Activated T-helper 17 cell treated with anti-CD3 and anti-CD28 coated beads, Interleukin-2, amount 50 U/mL, for 72 hours (primary cell): ENCODE data around the gene MCF2L. TPM values are rescaled to one million over a fixed set of nuclear protein-coding genes. Genes with fewer than 3 reads are reported as not detected.

Source experiments
- ATAC-seq: fragments of 150-1000 bp; cut with Tn5 transposase; replicated peaks from 2 replicates; pipeline ENCODE4 v1.10.0; 2021; ENCODE audit warnings: mild to moderate bottlenecking, moderate library complexity
- H3K27ac Mint-ChIP-seq: one replicate; pipeline ENCODE4 v1.8.0; 2022; ENCODE audit warnings: mixed read lengths
- H3K27me3 Mint-ChIP-seq: one replicate; pipeline ENCODE4 v1.8.0; 2022; ENCODE audit warnings: mixed read lengths
- H3K36me3 Mint-ChIP-seq: one replicate; pipeline ENCODE4 v1.8.0; 2022; ENCODE audit warnings: low read depth, mild to moderate bottlenecking, mixed read lengths
- H3K4me1 Mint-ChIP-seq: one replicate; pipeline ENCODE4 v1.8.0; 2022; ENCODE audit warnings: mixed read lengths
- H3K4me3 Mint-ChIP-seq: one replicate; pipeline ENCODE4 v1.8.0; 2022; ENCODE audit warnings: mild to moderate bottlenecking, mixed read lengths
- H3K9me3 Mint-ChIP-seq: one replicate; pipeline ENCODE4 v1.8.0; 2022; ENCODE audit warnings: mixed read lengths
- total RNA-seq, 2 donors: library from RNA; stranded (reverse); gene quantifications; one replicate each; pipeline ENCODE4 v1.2.3, GENCODE V29; 2022

Gene MCF2L
- total RNA-seq, 2 donors from 2014 or later = 2.0 to 3.0 TPM

DNA sequence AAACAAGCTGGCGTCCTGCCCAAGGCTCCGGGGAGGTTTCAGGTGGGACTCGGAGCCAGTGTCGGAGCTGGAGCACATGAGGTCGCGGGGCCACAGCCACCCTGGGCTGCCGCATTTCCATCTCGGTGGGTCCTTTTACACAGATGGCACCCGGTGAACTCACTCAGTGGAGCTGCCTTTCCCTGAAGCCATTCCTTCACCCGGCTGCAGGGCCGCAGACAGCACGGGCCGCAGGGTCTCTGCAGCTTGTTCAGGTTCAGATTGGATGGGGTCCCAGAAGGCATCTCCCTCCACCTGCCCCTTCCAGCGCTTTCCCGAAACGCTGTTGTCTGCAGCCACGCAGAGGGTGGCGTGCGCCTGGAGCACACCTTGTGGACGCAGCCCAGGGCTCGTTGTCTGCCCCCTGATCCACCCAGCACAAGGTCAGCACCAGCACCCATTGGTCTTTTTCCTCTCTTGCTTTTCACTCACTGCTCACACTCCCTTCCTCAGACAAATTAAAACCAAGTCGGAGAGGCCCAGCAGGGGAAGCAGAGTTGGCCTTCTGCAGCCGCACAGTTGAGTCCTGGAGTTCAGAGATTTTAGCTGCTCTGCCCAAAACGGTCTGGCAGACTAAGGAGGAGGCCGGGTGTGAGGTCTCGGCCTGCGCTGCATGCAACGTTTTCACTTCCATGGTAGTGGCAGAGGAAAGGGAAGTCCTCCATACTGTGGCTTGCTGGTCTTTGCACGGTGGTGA, 18.1 kb downstream of the MCF2L start:
- H3K4me3 Mint-ChIP-seq = no peak overlapping the region
- H3K27me3 Mint-ChIP-seq = no peaks in the 10 kb centered on the region
- H3K36me3 Mint-ChIP-seq = no peaks in the 10 kb centered on the region
- no peaks in the 10 kb centered on the region for H3K9me3 Mint-ChIP-seq
- H3K27ac Mint-ChIP-seq = no peak overlapping the region
- ATAC-seq = no peak
- no peaks in the 10 kb centered on the region for H3K4me1 Mint-ChIP-seq

DNA sequence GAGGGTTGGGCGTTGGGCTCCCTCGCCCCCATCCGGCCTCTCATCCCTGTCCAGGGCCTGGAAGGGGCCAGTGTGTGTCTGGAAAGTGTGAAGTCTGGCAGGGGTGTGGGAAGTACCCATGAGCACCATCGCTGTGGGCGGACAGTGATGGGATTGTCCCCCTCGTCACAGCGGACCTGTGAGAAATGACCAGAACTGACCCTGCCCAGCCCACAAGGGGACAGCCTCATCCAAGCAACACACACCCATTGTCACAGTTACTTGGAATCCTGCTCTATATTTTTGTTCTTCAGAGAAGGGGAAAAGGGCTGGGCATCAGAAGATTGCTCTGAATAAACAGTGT, 18.6 kb downstream of the MCF2L start:
- ATAC-seq = no peak
- no peaks in the 10 kb centered on the region for H3K9me3 Mint-ChIP-seq

DNA sequence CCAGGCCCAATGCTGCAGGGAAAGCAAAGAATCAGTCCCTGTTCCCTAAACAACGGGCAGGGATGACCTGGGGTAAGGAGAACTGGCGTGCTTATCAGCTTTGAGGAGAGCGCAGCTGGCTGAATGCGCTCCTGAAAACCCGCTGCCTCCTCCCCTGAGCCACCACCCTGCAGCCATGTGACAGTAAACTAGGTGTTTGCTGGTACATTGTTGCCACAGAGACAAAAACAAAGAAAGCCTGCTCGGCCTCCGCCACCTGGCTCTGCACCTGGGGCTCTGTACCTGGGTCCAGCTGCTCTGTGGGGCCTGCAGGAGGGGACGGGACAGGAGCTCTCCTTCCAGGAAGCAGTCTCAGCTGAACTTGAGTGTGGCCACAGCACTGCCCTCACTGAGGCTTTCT, 21.8 kb downstream of the MCF2L start:
- no peak overlapping the region for H3K4me3 Mint-ChIP-seq
- H3K9me3 Mint-ChIP-seq = no peaks in the 10 kb centered on the region
- no peak for ATAC-seq
- H3K27ac Mint-ChIP-seq = no peak overlapping the region
- no peaks in the 10 kb centered on the region for H3K27me3 Mint-ChIP-seq
- H3K4me1 Mint-ChIP-seq = no peaks in the 10 kb centered on the region
- no peaks in the 10 kb centered on the region for H3K36me3 Mint-ChIP-seq

More for the DNA sequence above, 18.6 kb downstream of the MCF2L start:
- no peaks in the 10 kb centered on the region for H3K27me3 Mint-ChIP-seq
- H3K27ac Mint-ChIP-seq = no peak overlapping the region
- no peaks in the 10 kb centered on the region for H3K4me1 Mint-ChIP-seq
- H3K4me3 Mint-ChIP-seq = no peak overlapping the region
- H3K36me3 Mint-ChIP-seq = no peaks in the 10 kb centered on the region

DNA sequence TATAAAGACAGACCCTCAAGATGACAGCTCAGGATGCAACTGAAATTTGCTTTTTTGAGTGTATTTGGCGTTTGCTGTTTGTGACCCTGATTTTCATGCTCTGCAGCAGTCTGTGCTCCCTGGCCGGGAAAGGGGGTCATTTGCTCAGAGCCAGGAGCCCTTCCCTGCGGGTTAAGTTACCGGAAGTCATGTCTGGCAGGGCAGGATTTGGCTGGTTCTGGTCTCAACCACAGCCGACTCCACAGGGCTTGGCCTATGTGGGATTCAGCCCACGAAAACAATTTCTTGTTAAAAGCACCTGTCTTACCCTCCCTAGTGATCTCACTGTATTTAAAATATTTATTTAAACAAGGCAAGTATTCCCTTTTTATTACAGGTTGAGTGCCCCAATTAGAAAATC, 22.6 kb downstream of the MCF2L start:
- Mint-ChIP-seq H3K9me3 (no peaks in the 10 kb centered on the region), H3K4me1 (no peaks in the 10 kb centered on the region), H3K27ac (no peak overlapping the region), H3K36me3 (no peaks in the 10 kb centered on the region), H3K27me3 (no peaks in the 10 kb centered on the region), H3K4me3 (no peak overlapping the region)
- ATAC-seq = no peak

DNA sequence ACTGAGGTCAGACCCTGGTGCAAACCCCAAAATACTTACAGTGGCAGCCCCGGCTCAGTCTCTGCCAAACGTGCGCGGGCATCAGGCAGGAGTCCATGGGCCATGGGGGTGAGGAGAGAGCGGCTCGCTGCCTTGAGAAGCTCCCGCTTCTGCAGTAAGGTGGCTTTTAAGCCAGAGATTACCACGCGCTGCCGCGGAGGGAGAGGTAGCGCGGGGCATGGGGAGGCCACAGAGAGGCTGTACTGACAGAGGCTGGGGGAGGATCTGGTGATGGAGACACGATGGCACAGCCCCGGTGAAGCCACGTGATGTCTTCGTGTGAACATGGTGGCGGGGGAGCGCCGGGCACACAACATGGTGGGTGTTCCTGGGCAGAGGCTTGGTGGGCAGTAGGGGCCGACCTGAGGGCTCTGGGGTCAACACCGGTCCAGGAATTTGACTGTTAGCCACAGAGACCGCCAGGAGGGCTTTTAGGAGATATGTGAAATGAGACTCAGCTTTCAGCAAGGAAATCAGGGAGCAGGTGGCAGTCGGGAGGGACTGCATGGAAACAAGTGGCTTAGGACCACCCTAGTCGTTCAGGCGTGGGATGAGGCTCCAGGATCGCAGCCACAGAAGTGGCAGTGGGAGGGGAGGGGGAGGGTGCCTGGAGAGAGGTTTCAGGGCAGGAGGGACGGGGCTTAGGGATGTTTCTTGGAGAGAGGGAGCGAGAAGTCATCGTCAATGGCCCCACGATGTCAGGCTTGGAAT, 24.1 kb downstream of the MCF2L start:
- no peak overlapping the region for H3K4me3 Mint-ChIP-seq
- no peaks in the 10 kb centered on the region for H3K4me1 Mint-ChIP-seq
- no peaks in the 10 kb centered on the region for H3K9me3 Mint-ChIP-seq
- no peak overlapping the region for H3K27ac Mint-ChIP-seq
- no peaks in the 10 kb centered on the region for H3K36me3 Mint-ChIP-seq
- no peaks in the 10 kb centered on the region for H3K27me3 Mint-ChIP-seq
- ATAC-seq = no peak

DNA sequence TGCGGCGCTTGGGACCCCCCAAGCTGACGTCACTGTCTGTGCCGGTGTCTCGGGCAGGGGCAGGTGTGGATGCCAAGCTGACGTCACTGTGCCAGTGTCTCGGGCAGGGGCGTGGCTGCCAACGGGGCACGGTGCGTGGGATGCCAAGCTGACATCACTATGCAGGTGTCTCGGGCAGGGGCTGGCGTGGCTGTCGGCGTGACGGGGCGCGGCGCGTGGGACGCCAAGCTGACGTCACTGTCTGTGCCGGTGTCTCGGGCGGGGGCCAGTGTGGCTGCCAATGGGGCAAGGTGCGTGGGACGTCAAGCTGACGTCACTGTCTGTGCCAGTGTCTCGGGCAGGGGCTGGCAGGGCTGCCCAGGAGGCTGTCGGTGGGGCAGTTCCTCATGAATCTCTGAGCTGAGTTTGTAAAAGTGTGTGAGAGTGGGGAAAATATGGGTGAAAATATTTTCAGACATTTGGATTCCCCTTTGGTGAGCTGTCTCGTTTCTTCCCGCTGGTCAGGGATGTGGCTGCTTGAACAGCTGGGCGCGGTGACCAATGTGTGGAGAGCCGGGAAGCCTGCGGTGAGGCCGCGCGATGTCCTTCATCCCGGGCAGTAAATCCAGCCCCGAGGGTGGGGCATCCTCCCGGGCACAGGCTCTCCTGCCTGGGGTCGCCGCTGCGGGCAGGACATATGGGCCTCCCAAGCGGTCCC, 25.2 kb downstream of the MCF2L start:
- no peak for ATAC-seq
- H3K4me3 Mint-ChIP-seq = no peak overlapping the region
- H3K27ac Mint-ChIP-seq = no peak overlapping the region
- no peaks in the 10 kb centered on the region for H3K4me1 Mint-ChIP-seq
- no peaks in the 10 kb centered on the region for H3K36me3 Mint-ChIP-seq
- H3K9me3 Mint-ChIP-seq = no peaks in the 10 kb centered on the region
- no peaks in the 10 kb centered on the region for H3K27me3 Mint-ChIP-seq

DNA sequence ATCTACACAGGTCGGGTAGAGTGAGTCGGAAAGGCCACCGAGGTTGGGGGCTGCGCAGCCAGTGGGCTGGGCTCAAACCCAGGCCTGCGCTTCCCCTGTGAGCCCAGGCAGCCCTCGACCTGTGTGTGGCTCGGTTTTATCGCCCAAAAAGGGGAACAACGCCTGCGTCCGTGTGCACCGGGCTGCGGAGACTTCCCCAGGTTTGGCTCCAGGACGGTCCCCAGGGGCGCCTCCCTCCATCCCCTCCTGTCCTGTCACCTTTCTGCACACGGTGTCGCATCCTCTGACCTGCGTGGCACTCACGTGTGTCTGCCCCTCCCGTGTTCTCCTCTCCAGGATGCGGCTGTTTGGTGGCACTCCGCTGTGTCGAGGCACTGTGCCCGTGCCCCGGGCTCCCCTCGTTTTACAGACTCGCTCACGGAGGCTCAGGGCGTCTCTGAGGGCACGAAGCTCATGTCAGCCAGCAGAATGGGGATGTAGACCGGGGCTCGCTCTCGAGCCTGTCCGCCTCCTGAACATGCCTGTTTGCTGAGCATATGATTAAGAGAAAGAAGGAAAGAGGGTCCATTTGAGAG, 25.9 kb downstream of the MCF2L start:
- no peaks in the 10 kb centered on the region for H3K9me3 Mint-ChIP-seq
- no peak for ATAC-seq
- no peak overlapping the region for H3K27ac Mint-ChIP-seq
- no peaks in the 10 kb centered on the region for H3K27me3 Mint-ChIP-seq
- no peak overlapping the region for H3K4me3 Mint-ChIP-seq
- no peaks in the 10 kb centered on the region for H3K36me3 Mint-ChIP-seq
- no peaks in the 10 kb centered on the region for H3K4me1 Mint-ChIP-seq

DNA sequence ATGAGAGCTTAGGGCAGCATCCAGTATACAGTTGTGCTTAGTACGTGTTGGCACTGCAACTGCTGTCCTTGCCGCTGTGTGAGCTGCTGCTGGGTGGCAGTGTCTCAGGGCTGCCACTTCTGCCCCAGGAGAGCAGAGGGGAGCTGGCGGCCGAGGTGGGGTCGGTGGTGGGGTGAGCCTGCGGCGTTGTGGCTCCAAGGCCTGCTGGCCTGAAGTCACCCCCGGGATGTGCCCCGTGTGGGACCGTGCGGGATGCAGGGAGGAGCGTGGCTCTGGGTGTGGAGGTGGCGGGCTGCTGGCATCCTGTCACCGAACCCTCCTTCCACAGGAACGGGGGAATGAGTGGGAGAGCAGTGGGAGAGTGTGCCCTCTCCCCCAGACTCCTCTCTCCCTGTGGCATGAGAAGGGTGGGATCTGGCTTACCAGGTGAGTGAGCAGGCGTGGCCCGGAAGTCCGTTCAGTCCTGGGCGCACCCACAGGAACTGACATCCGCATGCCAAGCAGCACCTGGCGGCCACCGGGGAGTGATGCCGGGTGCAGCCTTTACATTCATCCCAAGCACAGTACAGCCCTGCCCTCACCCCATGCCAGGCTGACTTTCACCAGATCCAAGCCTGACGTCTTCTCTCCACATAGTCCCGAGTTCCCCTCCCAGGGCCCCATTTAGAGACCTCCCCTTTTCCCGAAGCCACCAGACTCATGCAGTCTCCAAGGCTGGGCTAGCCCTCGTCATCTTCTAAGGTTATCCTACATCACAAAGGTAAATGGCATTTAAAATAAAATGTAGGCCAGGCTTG, 26.6 kb downstream of the MCF2L start:
- H3K4me3 Mint-ChIP-seq = no peak overlapping the region
- H3K4me1 Mint-ChIP-seq = no peaks in the 10 kb centered on the region
- no peaks in the 10 kb centered on the region for H3K36me3 Mint-ChIP-seq
- H3K9me3 Mint-ChIP-seq = no peaks in the 10 kb centered on the region
- no peak overlapping the region for H3K27ac Mint-ChIP-seq
- no peaks in the 10 kb centered on the region for H3K27me3 Mint-ChIP-seq
- no peak for ATAC-seq

DNA sequence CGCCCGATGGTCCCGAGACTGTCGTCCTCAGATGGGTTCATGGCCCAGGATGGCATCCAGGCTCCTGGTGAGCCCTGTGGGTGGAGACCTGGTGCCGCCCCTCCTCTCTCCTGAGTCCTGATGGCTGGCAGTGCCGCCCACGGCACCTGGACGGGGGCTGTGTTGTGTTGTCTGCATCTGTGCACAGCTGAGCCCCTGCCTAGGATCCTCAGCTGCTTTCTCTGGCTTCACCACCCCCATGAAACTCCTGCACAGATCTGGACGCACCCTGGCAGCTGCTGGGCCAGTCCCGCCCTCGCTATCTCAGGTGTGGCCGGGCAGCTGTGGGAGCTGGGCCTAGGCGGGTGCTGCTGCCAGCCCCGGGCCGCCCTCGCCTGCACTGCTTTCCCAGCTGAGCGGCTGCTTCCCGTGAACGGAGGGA, 27.7 kb downstream of the MCF2L start:
- ATAC-seq = no peak
- no peak overlapping the region for H3K27ac Mint-ChIP-seq
- H3K27me3 Mint-ChIP-seq = no peaks in the 10 kb centered on the region
- no peak overlapping the region for H3K4me3 Mint-ChIP-seq
- H3K36me3 Mint-ChIP-seq = no peaks in the 10 kb centered on the region
- no peaks in the 10 kb centered on the region for H3K9me3 Mint-ChIP-seq
- no peaks in the 10 kb centered on the region for H3K4me1 Mint-ChIP-seq

DNA sequence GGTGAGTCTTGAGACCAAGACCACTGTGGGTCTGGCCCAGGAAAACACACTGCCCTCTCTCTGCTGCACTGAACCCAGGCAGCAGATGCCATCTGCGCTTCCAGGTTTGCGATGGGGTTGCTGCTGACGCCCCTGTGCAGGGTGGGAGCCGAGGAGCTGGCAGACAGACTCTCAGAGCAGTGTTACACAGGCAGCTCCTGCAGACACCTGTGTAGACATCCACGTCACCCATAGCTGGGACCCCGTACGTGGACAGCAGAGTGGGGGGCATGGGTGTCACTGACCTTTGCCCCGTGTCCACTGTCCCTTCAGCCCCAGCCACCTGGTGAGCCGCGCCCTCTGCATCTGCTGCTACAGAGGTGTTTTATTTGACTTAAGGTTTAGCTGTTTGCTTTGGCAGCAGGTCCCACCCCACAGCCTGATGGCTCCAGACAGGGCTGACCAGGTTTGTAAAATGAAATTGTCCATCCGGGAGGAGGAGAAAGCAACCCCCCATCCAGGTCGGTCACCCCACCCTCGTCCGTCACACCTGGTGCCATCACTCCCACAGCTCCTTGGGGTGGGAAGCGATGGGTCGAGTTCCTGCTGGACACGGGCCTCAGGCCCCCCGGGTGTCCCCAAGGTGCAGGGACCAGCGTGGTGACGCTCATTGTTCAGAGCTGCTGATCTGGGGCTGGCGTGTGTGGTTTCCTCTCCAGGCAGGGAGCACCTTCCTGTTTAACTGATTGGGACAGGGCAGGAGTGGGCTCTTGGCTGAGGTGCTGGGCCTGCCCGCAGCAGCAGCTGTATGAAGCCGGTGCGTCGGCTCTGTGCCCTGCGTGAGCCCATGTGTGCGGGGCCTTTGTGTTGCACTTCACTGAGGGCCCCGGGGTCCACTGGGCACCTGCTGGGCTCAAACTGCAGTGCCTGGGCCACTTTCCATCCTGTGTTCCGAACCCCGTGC, 28.4 kb downstream of the MCF2L start:
- Mint-ChIP-seq H3K4me3 (no peak overlapping the region), H3K9me3 (no peaks in the 10 kb centered on the region), H3K36me3 (no peaks in the 10 kb centered on the region), H3K27me3 (no peaks in the 10 kb centered on the region), H3K4me1 (no peaks in the 10 kb centered on the region), H3K27ac (no peak overlapping the region)
- no peak for ATAC-seq

DNA sequence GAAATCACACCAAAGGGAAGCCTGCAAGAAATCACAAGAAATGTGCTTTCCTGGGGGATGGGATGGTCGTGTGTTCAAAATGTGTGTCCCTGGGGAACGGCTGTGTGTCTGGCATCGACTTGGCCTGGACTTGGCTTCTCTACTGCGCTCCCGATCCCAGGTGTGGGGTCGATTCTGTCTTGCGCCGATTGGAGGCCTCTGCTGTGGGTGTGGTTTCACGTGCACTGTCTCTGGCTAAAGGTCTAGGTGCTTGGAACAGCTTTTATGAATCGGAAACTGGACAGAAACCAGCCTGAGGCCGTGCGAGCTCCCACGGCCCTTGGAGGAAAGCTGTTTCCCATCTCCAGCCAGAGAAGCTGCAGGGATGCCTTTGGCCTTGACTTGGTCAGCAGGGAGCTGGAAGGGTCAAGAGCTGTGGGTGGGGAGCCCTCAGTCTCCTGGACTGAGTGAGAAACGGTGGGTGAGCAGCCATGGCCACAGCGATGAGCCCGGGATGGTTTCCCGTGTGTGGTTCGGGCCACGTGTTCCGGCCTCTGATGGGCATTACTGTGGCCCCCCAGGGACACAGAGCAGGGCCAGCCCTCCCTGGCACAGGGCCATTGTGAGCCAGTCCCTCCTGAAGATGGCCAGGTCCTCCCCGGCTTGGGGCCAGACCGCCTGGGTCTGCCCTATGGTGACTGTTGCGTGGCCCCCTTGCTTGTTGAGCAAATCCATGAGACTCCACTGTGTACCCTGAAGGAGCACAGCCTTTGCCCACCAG, 29.7 kb downstream of the MCF2L start:
- H3K4me1 Mint-ChIP-seq = no peaks in the 10 kb centered on the region
- no peak overlapping the region for H3K27ac Mint-ChIP-seq
- no peaks in the 10 kb centered on the region for H3K27me3 Mint-ChIP-seq
- no peaks in the 10 kb centered on the region for H3K9me3 Mint-ChIP-seq
- no peak for ATAC-seq
- no peaks in the 10 kb centered on the region for H3K36me3 Mint-ChIP-seq
- H3K4me3 Mint-ChIP-seq = no peak overlapping the region

DNA sequence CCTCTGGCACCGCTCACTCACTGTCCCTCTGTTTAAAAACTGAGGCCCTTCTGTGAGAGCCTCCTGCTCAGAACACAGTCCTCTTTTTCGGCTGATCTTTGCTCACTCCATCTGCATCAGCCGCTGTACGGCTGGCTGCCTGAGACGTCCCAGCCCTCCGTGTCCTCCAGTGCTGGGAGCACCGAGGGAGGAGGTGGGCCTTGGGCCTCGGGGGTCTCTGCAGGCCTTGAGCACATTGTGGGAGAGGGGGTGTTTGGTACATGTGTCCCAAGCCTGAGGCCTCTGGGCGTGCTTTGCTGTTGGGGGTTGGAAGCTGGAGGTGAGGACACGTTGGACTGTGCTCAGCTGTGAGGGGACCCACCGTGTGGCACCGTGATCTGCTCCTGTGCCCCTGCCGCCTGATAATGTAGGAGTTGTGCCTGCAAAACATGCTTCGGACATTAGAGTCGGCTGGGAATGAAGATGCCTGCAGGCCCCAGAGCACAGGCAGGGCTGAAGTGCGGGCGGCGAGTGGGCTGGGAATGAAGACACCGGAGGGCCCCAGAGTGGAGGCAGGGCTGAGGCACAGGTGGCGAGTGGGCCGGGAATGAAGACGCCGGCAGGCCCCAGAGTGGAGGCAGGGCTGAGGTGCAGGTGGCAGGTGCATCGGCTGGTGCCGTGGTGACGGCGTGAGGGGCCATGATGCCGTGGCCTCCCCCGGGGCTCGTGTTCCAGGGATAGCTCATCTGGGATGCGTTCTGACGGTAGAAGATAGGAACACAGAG, 30.6 kb downstream of the MCF2L start:
- Mint-ChIP-seq H3K27me3 (no peaks in the 10 kb centered on the region), H3K27ac (no peak overlapping the region), H3K4me1 (peaks cover under 1% of the 10 kb centered on the region)

More for the DNA sequence above, 30.6 kb downstream of the MCF2L start:
- Mint-ChIP-seq H3K4me3 (no peak overlapping the region), H3K36me3 (no peaks in the 10 kb centered on the region), H3K9me3 (no peaks in the 10 kb centered on the region)
- ATAC-seq = no peak
